MM.1S (cell line): ENCODE data around the gene GDPD3.

Experiments used
- DNase-seq: peaks from one replicate; pipeline ENCODE4 v3.0.0-alpha.2; 2015
- H2AFZ ChIP-seq: fragments of 300-600 bp; sonication (generic); 2 replicates; pipeline ENCODE4 v1.6.0; 2016; ENCODE audit warnings: antibody characterized with exemption, low read length
- H3F3A ChIP-seq: fragments of 300-600 bp; sonication (generic); 2 replicates; pipeline ENCODE4 v1.6.1; 2016; ENCODE audit warnings: mild to moderate bottlenecking, antibody characterized with exemption, low read length, moderate library complexity, mixed read lengths; ENCODE audit not compliant: insufficient read depth
- H3K27ac ChIP-seq: fragments of 300-600 bp; sonication (generic); 2 replicates; pipeline ENCODE4 v1.5.1; 2016; ENCODE audit warnings: mild to moderate bottlenecking, low read length
- H3K27me3 ChIP-seq: fragments of 300-600 bp; sonication (generic); replicated peaks from 2 replicates; pipeline ENCODE4 v1.6.0; 2016; ENCODE audit warnings: low read length; ENCODE audit not compliant: insufficient read depth
- H3K36me3 ChIP-seq: fragments of 300-600 bp; sonication (generic); replicated peaks from 2 replicates; pipeline ENCODE4 v1.6.1; 2016; ENCODE audit warnings: mild to moderate bottlenecking, low read length, mixed read lengths; ENCODE audit not compliant: insufficient read depth
- H3K4me1 ChIP-seq: fragments of 300-600 bp; sonication (generic); 2 replicates; pipeline ENCODE4 v1.6.1; 2016; ENCODE audit warnings: low read length, mixed read lengths
- H3K4me2 ChIP-seq: fragments of 300-600 bp; sonication (generic); 2 replicates; pipeline ENCODE4 v1.6.0; 2016; ENCODE audit warnings: low read depth, low read length
- H3K4me3 ChIP-seq: fragments of 300-600 bp; sonication (generic); 2 replicates; pipeline ENCODE4 v1.5.1; 2016; ENCODE audit warnings: low read length, mixed read lengths
- H3K79me2 ChIP-seq: fragments of 300-600 bp; sonication (generic); 2 replicates; pipeline ENCODE4 v1.6.1; 2016; ENCODE audit warnings: mixed run types, low read length, mixed read lengths
- H3K9ac ChIP-seq: fragments of 300-600 bp; sonication (generic); 2 replicates; pipeline ENCODE4 v1.6.1; 2016; ENCODE audit warnings: low read length, mixed read lengths
- H3K9me2 ChIP-seq: fragments of 300-600 bp; sonication (generic); replicated peaks from 2 replicates; pipeline ENCODE4 v1.6.1; 2016; ENCODE audit warnings: mild to moderate bottlenecking, low read length, mixed read lengths; ENCODE audit not compliant: insufficient read depth
- H3K9me3 ChIP-seq: fragments of 300-600 bp; sonication (generic); replicated peaks from 2 replicates; pipeline ENCODE4 v1.6.1; 2016; ENCODE audit warnings: mild to moderate bottlenecking, low read length, mixed read lengths; ENCODE audit not compliant: insufficient read depth
- H4K20me1 ChIP-seq: fragments of 300-600 bp; sonication (generic); 2 replicates; pipeline ENCODE4 v1.6.1; 2016; ENCODE audit warnings: mild to moderate bottlenecking, low read length, moderate library complexity, mixed read lengths; ENCODE audit not compliant: insufficient read depth
- CTCF ChIP-seq: fragments of 300-600 bp; sonication (generic); IDR thresholded peaks from 2 replicates; pipeline ENCODE4 v1.5.1; 2016; ENCODE audit warnings: antibody characterized with exemption, low read length, mixed read lengths
- EZH2 ChIP-seq: fragments of 300-600 bp; sonication (generic); optimal IDR thresholded peaks from 2 replicates; pipeline ENCODE3; 2017; ENCODE audit warnings: low read depth, mild to moderate bottlenecking, antibody characterized with exemption, low read length, mixed read lengths
- EZH2phosphoT487 ChIP-seq: fragments of 300-600 bp; sonication (generic); IDR thresholded peaks from 2 replicates; pipeline ENCODE4 v1.6.1; 2018; ENCODE audit warnings: antibody characterized with exemption, low read length

The GDPD3 gene

GRCh38 chr16:30113031-30113710, at the start of gene GDPD3:
TSS of gene GDPD3 (minus strand) at chr16:30113537. CDS start at chr16:30113478, 59 bp downstream.
- H3K9ac ChIP-seq = no peak within 1 kb of the TSS
- no peaks in the 10 kb centered on the region for H3K9me2 ChIP-seq
- peaks cover 15% of the 10 kb centered on the region for H3F3A ChIP-seq
- no peak within 1 kb of the TSS for H3K4me3 ChIP-seq
- no peak within 1 kb of the TSS for H3K27ac ChIP-seq
- peaks cover 17% of the 10 kb centered on the region for H3K4me1 ChIP-seq
- no peak for TF ChIP-seq CTCF
- no peak for TF ChIP-seq EZH2
- no peak for TF ChIP-seq EZH2phosphoT487
- H3K4me2 ChIP-seq = no peak within 1 kb of the TSS
- no peak within 1 kb of the TSS for H2AFZ ChIP-seq
- H3K79me2 ChIP-seq = no peaks in the 10 kb centered on the region
- H3K36me3 ChIP-seq = no peaks in the 10 kb centered on the region
- H3K27me3 ChIP-seq = no peaks in the 10 kb centered on the region
- no peak for DNase-seq
- H3K9me3 ChIP-seq = no peaks in the 10 kb centered on the region
- H4K20me1 ChIP-seq = no peaks in the 10 kb centered on the region

GRCh38 chr16:30157214-30157613, 43.9 kb upstream of the GDPD3 start:
- H3K9me2 ChIP-seq = no peaks in the 10 kb centered on the region
- no peak overlapping the region for H3K9ac ChIP-seq
- H3K4me1 ChIP-seq = no peaks in the 10 kb centered on the region
- peaks cover 7% of the 10 kb centered on the region; the same call in 1 of the 2 replicates for H3F3A ChIP-seq
- H3K4me2 ChIP-seq = no peak overlapping the region
- TF ChIP-seq EZH2 (no peak), CTCF (no peak), EZH2phosphoT487 (no peak)
- no peak overlapping the region for H2AFZ ChIP-seq
- H3K27me3 ChIP-seq = no peaks in the 10 kb centered on the region
- H4K20me1 ChIP-seq = no peaks in the 10 kb centered on the region
- no peaks in the 10 kb centered on the region for H3K36me3 ChIP-seq
- no peak for DNase-seq
- no peak overlapping the region for H3K27ac ChIP-seq
- no peaks in the 10 kb centered on the region for H3K79me2 ChIP-seq
- no peak overlapping the region for H3K4me3 ChIP-seq
- no peaks in the 10 kb centered on the region for H3K9me3 ChIP-seq

- no peak for TF ChIP-seq EZH2phosphoT487
- TF ChIP-seq EZH2 = no peak
- TF ChIP-seq CTCF = no peak
- no peak overlapping the region for H3K9ac ChIP-seq
- no peaks in the 10 kb centered on the region for H3K9me3 ChIP-seq
- peaks cover 14% of the 10 kb centered on the region for H3K4me1 ChIP-seq
- H3K79me2 ChIP-seq = no peaks in the 10 kb centered on the region
- no peak overlapping the region for H3K27ac ChIP-seq
- no peaks in the 10 kb centered on the region for H3K36me3 ChIP-seq
- peaks cover 21% of the 10 kb centered on the region for H3F3A ChIP-seq
- no peak overlapping the region for H3K4me3 ChIP-seq
- no peaks in the 10 kb centered on the region for H4K20me1 ChIP-seq
- H3K27me3 ChIP-seq = no peaks in the 10 kb centered on the region
- H3K4me2 ChIP-seq = no peak overlapping the region
- H2AFZ ChIP-seq = no peak overlapping the region
- H3K9me2 ChIP-seq = no peaks in the 10 kb centered on the region
- DNase-seq = no peak
Observed at GRCh38 chr16:30155188-30155587, 41.9 kb upstream of the GDPD3 start.
